ENCODE measurements around the gene ANO4.

The ANO4 gene

DNA sequence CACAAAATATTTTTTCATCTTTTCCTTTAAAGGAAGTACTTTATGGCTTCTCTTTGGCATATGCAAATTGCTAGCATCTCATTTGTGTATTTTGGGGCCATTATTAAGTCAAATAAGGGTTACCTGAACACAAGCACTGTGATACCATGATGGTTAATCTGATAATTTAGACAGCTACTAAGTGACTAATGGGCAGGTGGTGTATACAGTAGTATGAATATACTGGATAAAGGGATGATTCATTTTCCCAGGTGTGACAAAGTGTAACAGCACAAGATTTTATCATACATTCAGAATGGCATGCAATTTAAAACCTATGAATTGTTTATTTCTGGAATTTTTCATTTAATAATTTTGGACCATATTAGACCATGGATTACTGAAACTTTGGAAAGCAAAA lies 27.2 kb upstream of the ANO4 start:
- DNase-seq (ENCODE audit: low read depth), result no peak
- no peak overlapping the region for H3K4me3 ChIP-seq (ENCODE audit: low read depth, low read length)
- TF ChIP-seq MYC (IDR thresholded peaks at IDR 0.05; ENCODE audit: low read depth, low read length), result no peak
- no peak for TF ChIP-seq MAX (IDR thresholded peaks at IDR 0.05; ENCODE audit: low read depth, low read length)
- TF ChIP-seq, protein P1, sequence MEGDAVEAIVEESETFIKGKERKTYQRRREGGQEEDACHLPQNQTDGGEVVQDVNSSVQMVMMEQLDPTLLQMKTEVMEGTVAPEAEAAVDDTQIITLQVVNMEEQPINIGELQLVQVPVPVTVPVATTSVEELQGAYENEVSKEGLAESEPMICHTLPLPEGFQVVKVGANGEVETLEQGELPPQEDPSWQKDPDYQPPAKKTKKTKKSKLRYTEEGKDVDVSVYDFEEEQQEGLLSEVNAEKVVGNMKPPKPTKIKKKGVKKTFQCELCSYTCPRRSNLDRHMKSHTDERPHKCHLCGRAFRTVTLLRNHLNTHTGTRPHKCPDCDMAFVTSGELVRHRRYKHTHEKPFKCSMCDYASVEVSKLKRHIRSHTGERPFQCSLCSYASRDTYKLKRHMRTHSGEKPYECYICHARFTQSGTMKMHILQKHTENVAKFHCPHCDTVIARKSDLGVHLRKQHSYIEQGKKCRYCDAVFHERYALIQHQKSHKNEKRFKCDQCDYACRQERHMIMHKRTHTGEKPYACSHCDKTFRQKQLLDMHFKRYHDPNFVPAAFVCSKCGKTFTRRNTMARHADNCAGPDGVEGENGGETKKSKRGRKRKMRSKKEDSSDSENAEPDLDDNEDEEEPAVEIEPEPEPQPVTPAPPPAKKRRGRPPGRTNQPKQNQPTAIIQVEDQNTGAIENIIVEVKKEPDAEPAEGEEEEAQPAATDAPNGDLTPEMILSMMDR (IDR thresholded peaks at IDR 0.05; ENCODE audit: low read depth, low read length), result no peak
- TF ChIP-seq POLR2A (IDR thresholded peaks at IDR 0.05; ENCODE audit: extremely low read depth, insufficient read length), result no peak

- TF ChIP-seq, protein P1 (IDR thresholded peaks at IDR 0.05; ENCODE audit: low read depth, low read length), result no peak
- TF ChIP-seq POLR2A (IDR thresholded peaks at IDR 0.05; ENCODE audit: extremely low read depth, insufficient read length) (no peak), MAX (IDR thresholded peaks at IDR 0.05; ENCODE audit: low read depth, low read length) (no peak), MYC (IDR thresholded peaks at IDR 0.05; ENCODE audit: low read depth, low read length) (no peak)
- DNase-seq (ENCODE audit: low read depth), result no peak
- no peak overlapping the region for H3K4me3 ChIP-seq (ENCODE audit: low read depth, low read length)
Measured at GRCh38 chr12:100767950-100768349, 26.6 kb upstream of the ANO4 start.

- no peak overlapping the region for H3K4me3 ChIP-seq (ENCODE audit: low read depth, low read length)
- TF ChIP-seq, protein P1 (IDR thresholded peaks at IDR 0.05; ENCODE audit: low read depth, low read length), result no peak
- DNase-seq (ENCODE audit: low read depth), result no peak
Measured at GRCh38 chr12:100778967-100779590, 15.5 kb upstream of the ANO4 start.

DNA sequence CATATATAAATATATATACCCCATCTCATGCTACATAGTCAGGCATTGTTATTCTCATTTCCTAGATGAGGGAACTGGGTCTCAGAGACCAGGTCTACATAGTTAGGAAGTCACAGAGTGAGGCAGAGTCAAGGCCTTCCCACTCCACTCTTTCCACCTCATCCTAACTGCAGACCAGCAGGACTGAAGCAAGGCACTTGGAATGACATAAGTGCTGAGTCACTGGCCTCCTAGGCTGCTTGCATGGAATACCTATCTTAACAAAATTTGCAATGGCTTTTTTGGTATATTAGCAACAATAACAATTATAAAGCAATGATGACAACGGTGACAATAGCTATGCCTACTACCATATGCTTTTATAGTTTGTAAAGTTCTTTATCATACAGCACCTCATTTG lies 5.4 kb upstream of the ANO4 start:
- DNase-seq (ENCODE audit: low read depth), result no peak
- H3K4me3 ChIP-seq (ENCODE audit: low read depth, low read length), result no peak overlapping the region
- TF ChIP-seq MAX (IDR thresholded peaks at IDR 0.05; ENCODE audit: low read depth, low read length), result no peak
- TF ChIP-seq, protein P1 (IDR thresholded peaks at IDR 0.05; ENCODE audit: low read depth, low read length), result no peak
- no peak for TF ChIP-seq MYC (IDR thresholded peaks at IDR 0.05; ENCODE audit: low read depth, low read length)
- no peak for TF ChIP-seq POLR2A (IDR thresholded peaks at IDR 0.05; ENCODE audit: extremely low read depth, insufficient read length)

GRCh38 chr12:100789975-100790374 lies 4.6 kb upstream of the ANO4 start:
- no peak for DNase-seq (ENCODE audit: low read depth)
- H3K4me3 ChIP-seq (ENCODE audit: low read depth, low read length), result no peak overlapping the region
- no peak for TF ChIP-seq MYC (IDR thresholded peaks at IDR 0.05; ENCODE audit: low read depth, low read length)
- TF ChIP-seq POLR2A (IDR thresholded peaks at IDR 0.05; ENCODE audit: extremely low read depth, insufficient read length), result no peak
- no peak for TF ChIP-seq MAX (IDR thresholded peaks at IDR 0.05; ENCODE audit: low read depth, low read length)
- TF ChIP-seq, protein P1 (IDR thresholded peaks at IDR 0.05; ENCODE audit: low read depth, low read length), result no peak

GRCh38 chr12:100790552-100790951 lies 4.0 kb upstream of the ANO4 start:
- H3K4me3 ChIP-seq (ENCODE audit: low read depth, low read length), result no peak overlapping the region
- TF ChIP-seq POLR2A (IDR thresholded peaks at IDR 0.05; ENCODE audit: extremely low read depth, insufficient read length) (no peak), MAX (IDR thresholded peaks at IDR 0.05; ENCODE audit: low read depth, low read length) (no peak), MYC (IDR thresholded peaks at IDR 0.05; ENCODE audit: low read depth, low read length) (no peak)
- TF ChIP-seq, protein P1 (IDR thresholded peaks at IDR 0.05; ENCODE audit: low read depth, low read length), result no peak
- DNase-seq (ENCODE audit: low read depth), result no peak

All from NB4 (cell line).